Stimulated activated CD8-positive, alpha-beta memory T cell treated with anti-CD3 and anti-CD28 coated beads, Interleukin-15, amount 100 ng/mL, for 24 hours (primary cell): Measurements from ENCODE around the gene STAG3.
"Not testable (repeated sequence)": the region's sequence is repeated elsewhere in the genome, so short reads cannot be mapped to it uniquely, and the experiment has no call there.

Source experiments
- DNase-seq: peaks from one replicate; pipeline ENCODE4 v3.0.0-alpha.2; 2020; ENCODE audit warnings: low read depth

Gene STAG3

GRCh38 chr7:100257017-100257416 lies 79.3 kb downstream of the STAG3 start:
- DNase-seq, result no peak

- not testable (repeated sequence) for DNase-seq
Observed at GRCh38 chr7:100259984-100260383, 82.3 kb downstream of the STAG3 start.

- not testable (repeated sequence) for DNase-seq
Observed at GRCh38 chr7:100262896-100263295, 85.2 kb downstream of the STAG3 start.
